Measurements from ENCODE around the gene ACOX1. TPM values are rescaled to one million over a fixed set of nuclear protein-coding genes. Genes with fewer than 3 reads are reported as not detected.

The ACOX1 gene
- total RNA-seq, 1 donor from 2014 or later, result 32.4 TPM

GRCh38 chr17:75940727-75941441, 38.1 kb downstream of the ACOX1 start, which contains the start of gene FBF1:
Gene FBF1 (minus strand): TSS chr17:75941042. CDS start chr17:75938149, 2,893 bp downstream.
- H3K4me1 ChIP-seq (ENCODE audit: control insufficient read depth in 3 of 3, insufficient read depth in 3 of 3, low read length in 3 of 3), result peaks cover 7 to 18% (median 13%) of the 10 kb centered on the region in 3 donors
- H3K9ac ChIP-seq (ENCODE audit: low read depth in 1 of 3, low read length in 3 of 3), result peak within 1 kb of the TSS; percentile 87 to 91 (median 90)
- peaks cover 0 to 4% (median 0%) of the 10 kb centered on the region in 3 donors for H3K36me3 ChIP-seq (ENCODE audit: control insufficient read depth in 3 of 3, insufficient read depth in 3 of 3, low read length in 3 of 3)
- H3K4me3 ChIP-seq (ENCODE audit: low read length in 3 of 3), result peak within 1 kb of the TSS; percentile 83 to 91 (median 88)
- peak within 1 kb of the TSS; percentile 62 for H3K27ac ChIP-seq (ENCODE audit: low read depth, low read length)
- no peaks in the 10 kb centered on the region for H3K27me3 ChIP-seq (ENCODE audit: control insufficient read depth in 3 of 3, insufficient read depth in 3 of 3, low read length in 3 of 3)
- no peaks in the 10 kb centered on the region for H3K9me3 ChIP-seq (ENCODE audit: control insufficient read depth in 3 of 3, low read length in 3 of 3)

DNA sequence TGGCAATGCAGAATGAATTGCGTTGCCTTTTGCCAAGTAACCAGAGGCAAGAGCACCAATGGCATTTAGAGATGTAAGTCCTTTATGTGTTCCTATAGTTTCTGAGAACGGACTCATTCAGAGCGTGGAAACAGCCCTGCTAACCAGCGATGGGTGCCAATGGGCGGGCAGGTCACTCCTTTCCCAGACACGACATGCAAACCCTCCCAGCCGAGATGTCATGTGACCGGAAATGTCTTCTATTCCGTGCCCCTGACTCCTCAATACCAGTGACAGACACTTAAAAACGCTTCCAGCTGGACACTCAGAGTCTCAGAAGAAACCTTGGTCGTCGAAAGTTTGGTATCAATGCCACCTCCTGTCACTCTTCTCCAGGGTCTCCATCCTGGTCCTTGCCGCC, 41.3 kb downstream of the ACOX1 start:
- Histone ChIP-seq H3K36me3 (ENCODE audit: control insufficient read depth in 3 of 3, insufficient read depth in 3 of 3, low read length in 3 of 3) (peaks cover 0 to under 1% (median 0%) of the 10 kb centered on the region in 3 donors), H3K27me3 (ENCODE audit: control insufficient read depth in 3 of 3, insufficient read depth in 3 of 3, low read length in 3 of 3) (no peaks in the 10 kb centered on the region), H3K9me3 (ENCODE audit: control insufficient read depth in 3 of 3, low read length in 3 of 3) (no peaks in the 10 kb centered on the region), H3K4me3 (ENCODE audit: low read length in 3 of 3) (no peak overlapping the region), H3K4me1 (ENCODE audit: control insufficient read depth in 3 of 3, insufficient read depth in 3 of 3, low read length in 3 of 3) (peaks cover 7 to 13% (median 12%) of the 10 kb centered on the region in 3 donors), H3K9ac (ENCODE audit: low read depth in 1 of 3, low read length in 3 of 3) (no peak overlapping the region), H3K27ac (ENCODE audit: low read depth, low read length) (no peak overlapping the region)

DNA sequence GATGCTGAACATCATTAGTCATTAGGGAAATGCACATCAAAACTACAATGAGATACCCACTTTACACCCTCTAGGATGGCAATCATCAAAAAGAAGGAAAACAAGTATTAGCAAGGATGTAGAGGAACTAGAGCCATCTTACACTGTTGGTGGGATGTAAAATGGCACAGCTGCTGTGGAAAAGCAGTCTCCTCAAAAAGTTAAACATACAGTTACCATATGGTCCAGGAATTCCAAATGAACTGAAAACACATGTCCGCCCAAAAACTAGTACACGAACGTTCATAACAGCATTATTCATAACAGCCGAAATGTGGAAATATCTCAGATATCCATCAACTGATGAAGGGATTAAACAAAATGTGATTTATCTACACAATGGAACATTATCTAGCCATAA, 45.2 kb downstream of the ACOX1 start:
- H3K4me1 ChIP-seq (ENCODE audit: control insufficient read depth in 3 of 3, insufficient read depth in 3 of 3, low read length in 3 of 3), result no peaks in the 10 kb centered on the region
- H3K27me3 ChIP-seq (ENCODE audit: control insufficient read depth in 3 of 3, insufficient read depth in 3 of 3, low read length in 3 of 3), result no peaks in the 10 kb centered on the region
- no peak overlapping the region for H3K4me3 ChIP-seq (ENCODE audit: low read length in 3 of 3)
- no peak overlapping the region for H3K9ac ChIP-seq (ENCODE audit: low read depth in 1 of 3, low read length in 3 of 3)
- H3K27ac ChIP-seq (ENCODE audit: low read depth, low read length), result no peak overlapping the region
- H3K36me3 ChIP-seq (ENCODE audit: control insufficient read depth in 3 of 3, insufficient read depth in 3 of 3, low read length in 3 of 3), result no peaks in the 10 kb centered on the region
- no peaks in the 10 kb centered on the region for H3K9me3 ChIP-seq (ENCODE audit: control insufficient read depth in 3 of 3, low read length in 3 of 3)

- H3K36me3 ChIP-seq (ENCODE audit: control insufficient read depth in 3 of 3, insufficient read depth in 3 of 3, low read length in 3 of 3), result no peaks in the 10 kb centered on the region
- H3K4me1 ChIP-seq (ENCODE audit: control insufficient read depth in 3 of 3, insufficient read depth in 3 of 3, low read length in 3 of 3), result no peaks in the 10 kb centered on the region
- no peak overlapping the region for H3K9ac ChIP-seq (ENCODE audit: low read depth in 1 of 3, low read length in 3 of 3)
- no peaks in the 10 kb centered on the region for H3K9me3 ChIP-seq (ENCODE audit: control insufficient read depth in 3 of 3, low read length in 3 of 3)
- no peak overlapping the region for H3K27ac ChIP-seq (ENCODE audit: low read depth, low read length)
- H3K27me3 ChIP-seq (ENCODE audit: control insufficient read depth in 3 of 3, insufficient read depth in 3 of 3, low read length in 3 of 3), result no peaks in the 10 kb centered on the region
- H3K4me3 ChIP-seq (ENCODE audit: low read length in 3 of 3), result no peak overlapping the region
These were observed 46.1 kb downstream of the ACOX1 start for GRCh38 chr17:75932852-75933251.

- H3K27me3 ChIP-seq (ENCODE audit: control insufficient read depth in 3 of 3, insufficient read depth in 3 of 3, low read length in 3 of 3), result no peaks in the 10 kb centered on the region
- no peak overlapping the region for H3K9ac ChIP-seq (ENCODE audit: low read depth in 1 of 3, low read length in 3 of 3)
- no peaks in the 10 kb centered on the region for H3K4me1 ChIP-seq (ENCODE audit: control insufficient read depth in 3 of 3, insufficient read depth in 3 of 3, low read length in 3 of 3)
- peaks cover 2 to 6% (median 6%) of the 10 kb centered on the region in 3 donors for H3K36me3 ChIP-seq (ENCODE audit: control insufficient read depth in 3 of 3, insufficient read depth in 3 of 3, low read length in 3 of 3)
- no peak overlapping the region for H3K4me3 ChIP-seq (ENCODE audit: low read length in 3 of 3)
- no peaks in the 10 kb centered on the region for H3K9me3 ChIP-seq (ENCODE audit: control insufficient read depth in 3 of 3, low read length in 3 of 3)
- no peak overlapping the region for H3K27ac ChIP-seq (ENCODE audit: low read depth, low read length)
These were observed 47.9 kb downstream of the ACOX1 start for GRCh38 chr17:75931062-75931461.

GRCh38 chr17:75927286-75927922, 51.6 kb downstream of the ACOX1 start:
- Histone ChIP-seq H3K4me3 (ENCODE audit: low read length in 3 of 3) (no peak overlapping the region), H3K36me3 (ENCODE audit: control insufficient read depth in 3 of 3, insufficient read depth in 3 of 3, low read length in 3 of 3) (peaks cover 7 to 13% (median 9%) of the 10 kb centered on the region in 3 donors), H3K27ac (ENCODE audit: low read depth, low read length) (no peak overlapping the region), H3K27me3 (ENCODE audit: control insufficient read depth in 3 of 3, insufficient read depth in 3 of 3, low read length in 3 of 3) (no peaks in the 10 kb centered on the region), H3K9ac (ENCODE audit: low read depth in 1 of 3, low read length in 3 of 3) (no peak overlapping the region), H3K4me1 (ENCODE audit: control insufficient read depth in 3 of 3, insufficient read depth in 3 of 3, low read length in 3 of 3) (no peaks in the 10 kb centered on the region), H3K9me3 (ENCODE audit: control insufficient read depth in 3 of 3, low read length in 3 of 3) (no peaks in the 10 kb centered on the region)

GRCh38 chr17:75926456-75926855, 52.5 kb downstream of the ACOX1 start:
- H3K4me1 ChIP-seq (ENCODE audit: control insufficient read depth in 3 of 3, insufficient read depth in 3 of 3, low read length in 3 of 3), result no peaks in the 10 kb centered on the region
- no peak overlapping the region for H3K4me3 ChIP-seq (ENCODE audit: low read length in 3 of 3)
- no peaks in the 10 kb centered on the region for H3K9me3 ChIP-seq (ENCODE audit: control insufficient read depth in 3 of 3, low read length in 3 of 3)
- no peak overlapping the region for H3K27ac ChIP-seq (ENCODE audit: low read depth, low read length)
- no peak overlapping the region for H3K9ac ChIP-seq (ENCODE audit: low read depth in 1 of 3, low read length in 3 of 3)
- H3K27me3 ChIP-seq (ENCODE audit: control insufficient read depth in 3 of 3, insufficient read depth in 3 of 3, low read length in 3 of 3), result no peaks in the 10 kb centered on the region
- H3K36me3 ChIP-seq (ENCODE audit: control insufficient read depth in 3 of 3, insufficient read depth in 3 of 3, low read length in 3 of 3), result peaks cover 7 to 19% (median 11%) of the 10 kb centered on the region in 3 donors

- Histone ChIP-seq H3K27ac (ENCODE audit: low read depth, low read length) (no peak overlapping the region), H3K27me3 (ENCODE audit: control insufficient read depth in 3 of 3, insufficient read depth in 3 of 3, low read length in 3 of 3) (no peaks in the 10 kb centered on the region), H3K36me3 (ENCODE audit: control insufficient read depth in 3 of 3, insufficient read depth in 3 of 3, low read length in 3 of 3) (peaks cover 7 to 19% (median 11%) of the 10 kb centered on the region in 3 donors), H3K4me1 (ENCODE audit: control insufficient read depth in 3 of 3, insufficient read depth in 3 of 3, low read length in 3 of 3) (no peaks in the 10 kb centered on the region), H3K4me3 (ENCODE audit: low read length in 3 of 3) (no peak overlapping the region), H3K9ac (ENCODE audit: low read depth in 1 of 3, low read length in 3 of 3) (no peak overlapping the region), H3K9me3 (ENCODE audit: control insufficient read depth in 3 of 3, low read length in 3 of 3) (no peaks in the 10 kb centered on the region)
These were observed 53.1 kb downstream of the ACOX1 start for GRCh38 chr17:75925912-75926311.

- peaks cover 7 to 19% (median 11%) of the 10 kb centered on the region in 3 donors for H3K36me3 ChIP-seq (ENCODE audit: control insufficient read depth in 3 of 3, insufficient read depth in 3 of 3, low read length in 3 of 3)
- no peak overlapping the region for H3K27ac ChIP-seq (ENCODE audit: low read depth, low read length)
- H3K4me1 ChIP-seq (ENCODE audit: control insufficient read depth in 3 of 3, insufficient read depth in 3 of 3, low read length in 3 of 3), result no peaks in the 10 kb centered on the region
- no peaks in the 10 kb centered on the region for H3K27me3 ChIP-seq (ENCODE audit: control insufficient read depth in 3 of 3, insufficient read depth in 3 of 3, low read length in 3 of 3)
- H3K4me3 ChIP-seq (ENCODE audit: low read length in 3 of 3), result no peak overlapping the region
- no peak overlapping the region for H3K9ac ChIP-seq (ENCODE audit: low read depth in 1 of 3, low read length in 3 of 3)
- H3K9me3 ChIP-seq (ENCODE audit: control insufficient read depth in 3 of 3, low read length in 3 of 3), result no peaks in the 10 kb centered on the region
These were observed 53.9 kb downstream of the ACOX1 start for GRCh38 chr17:75925103-75925502.

Measured in skeletal muscle tissue (tissue), 4 donors.